ENCODE results near the gene HEYL. TPM values are rescaled to one million over a fixed set of nuclear protein-coding genes. Genes with fewer than 3 reads are reported as not detected.

Gene HEYL
- total and polyA plus RNA-seq, 2 of the 8 experiments (the other 6 are each of a cell fraction or from before 2014, with no cell fraction given), result 1.8 to 3.1 TPM

GRCh38 chr1:39646232-39647081 lies 7.0 kb upstream of the HEYL start:
- DNase-seq (ENCODE audit: low read depth in 1 of 2, low spot score in 2 of 2), result peak in 1 of 2 experiments; percentile 61
- H4K91ac ChIP-seq (replicated peaks; ENCODE audit: insufficient read length, low read length), result no peak overlapping the region
- no peak overlapping the region for H2BK20ac ChIP-seq (ENCODE audit: low read length)
- H3K9ac ChIP-seq (replicated peaks in 1 of 4; ENCODE audit: extremely low read depth in 1 of 4, low read depth in 3 of 4, low read length in 3 of 4), result no peak overlapping the region
- H3K56ac ChIP-seq (replicated peaks; ENCODE audit: insufficient read length, low read depth, low read length), result no peak overlapping the region
- no peak overlapping the region for H3K23ac ChIP-seq (ENCODE audit: insufficient read length)
- H4K20me1 ChIP-seq (replicated peaks in 1 of 2; ENCODE audit: control insufficient read depth in 1 of 2, insufficient read depth in 2 of 2, low read length in 2 of 2), result no peaks in the 10 kb centered on the region
- peak overlapping the region in 1 of 2 experiments; percentile 18; a peak in 2 of 4 replicates for H3K4me2 ChIP-seq (ENCODE audit: insufficient read depth in 1 of 2, low read depth in 2 of 2, low read length in 2 of 2)
- H3K79me2 ChIP-seq (ENCODE audit: control insufficient read depth in 1 of 2, insufficient read depth in 2 of 2, low read length in 2 of 2), result no peaks in the 10 kb centered on the region
- H4K5ac ChIP-seq (ENCODE audit: insufficient read length, low read depth, low read length), result no peak overlapping the region
- H2BK120ac ChIP-seq (replicated peaks; ENCODE audit: low read depth, low read length), result no peak overlapping the region
- H2AFZ ChIP-seq (ENCODE audit: low read length), result 0 out of 2 replicates have a peak overlapping the region, but pooled peaks have one; percentile 20
- H3K27me3 ChIP-seq (replicated peaks in 1 of 4; ENCODE audit: control insufficient read depth in 3 of 4, extremely low read depth in 1 of 4, insufficient read depth in 3 of 4, low read length in 3 of 4), result peaks cover 0 to 10% (median 1%) of the 10 kb centered on the region in 4 experiments; a peak in 2 of 7 replicates
- H2BK12ac ChIP-seq (ENCODE audit: low read depth, low read length), result peak overlapping the region; percentile 94
- H3K4ac ChIP-seq (replicated peaks; ENCODE audit: insufficient read length, low read depth, low read length), result peak overlapping the region; percentile 25
- H3K18ac ChIP-seq (ENCODE audit: extremely low read depth, low read length), result no peak overlapping the region
- H3K4me3 ChIP-seq (ENCODE audit: extremely low read depth in 1 of 4, insufficient read depth in 2 of 4, low read depth in 3 of 4, low read length in 4 of 4), result no peak overlapping the region
- H2BK15ac ChIP-seq (ENCODE audit: low read length), result peak overlapping the region; percentile 65; the same call in 1 of the 2 replicates
- H3K79me1 ChIP-seq (ENCODE audit: low read depth, low read length), result no peaks in the 10 kb centered on the region
- ChIA-PET POLR2A (ENCODE audit: partially characterized antibody) (interaction anchor here (0.7 to 2.2 kb wide), 10 partner anchors 8 to 239 kb away, joined by 3 to 11 read pairs (median 3); no protein-coding TSS in a partner anchor), CTCF (ENCODE audit: partially characterized antibody) (interaction anchor here (0.9 to 17.8 kb wide), 12 partner anchors 9 to 331 kb away, joined by 3 to 469 read pairs (median 6); partner anchors contain the start of gene HEYL)
- no peak overlapping the region for H3K27ac ChIP-seq (ENCODE audit: low read depth, low read length)
- 56% methylated on average over 12 of the region's 12 CpGs; no CpG with 5 or more reads in 1 of the 2 experiments for WGBS, 2 experiments (ENCODE audit: extremely low coverage in 1 of 2, insufficient coverage in 1 of 2, insufficient read length in 1 of 2, insufficient replicate concordance in 2 of 2, low coverage in 1 of 2, low lambda C conversion rate in 2 of 2, missing lambda C conversion rate in 1 of 2)
- H3K14ac ChIP-seq (ENCODE audit: insufficient read length), result no peak overlapping the region
- peak overlapping the region; percentile 83 for H4K8ac ChIP-seq (ENCODE audit: extremely low read depth, insufficient read depth, low read length)
- H2AK5ac ChIP-seq (ENCODE audit: low read depth, low read length), result no peak overlapping the region
- no peaks in the 10 kb centered on the region for H3K36me3 ChIP-seq (ENCODE audit: control insufficient read depth in 2 of 4, insufficient read depth in 4 of 4, low read length in 3 of 4)
- no peaks in the 10 kb centered on the region for H3K23me2 ChIP-seq (ENCODE audit: low read depth, low read length)
- H3K9me3 ChIP-seq (ENCODE audit: insufficient read depth in 2 of 2, low read depth in 1 of 2, low read length in 1 of 2), result no peaks in the 10 kb centered on the region
- peaks cover 0 to 6% (median 5%) of the 10 kb centered on the region in 4 experiments; a peak in 6 of 7 replicates for H3K4me1 ChIP-seq (replicated peaks in 1 of 4; ENCODE audit: control insufficient read depth in 3 of 4, insufficient read depth in 4 of 4, low read length in 3 of 4)
- no peak overlapping the region; the same call in 1 of the 2 replicates for H2BK5ac ChIP-seq (ENCODE audit: low read depth, low read length)
- FAIRE-seq, result no peak
- peak; percentile 66; the same call in 1 of the 2 replicates for TF ChIP-seq TEAD4 (IDR thresholded peaks at IDR 0.05; ENCODE audit: low read depth, low read length)
- TF ChIP-seq RXRA (IDR thresholded peaks at IDR 0.05; ENCODE audit: insufficient read depth, low read depth, low read length), result no peak
- no peak for TF ChIP-seq BRCA1 (IDR thresholded peaks at IDR 0.05; ENCODE audit: low read depth, low read length)
- peak; percentile 92 for TF ChIP-seq MAX (IDR thresholded peaks at IDR 0.05)
- TF ChIP-seq CTCF (IDR thresholded peaks at IDR 0.05; ENCODE audit: control extremely low read depth in 1 of 3, insufficient read depth in 1 of 3, low read depth in 1 of 3, low read length in 3 of 3), result peak in 2 of 3 experiments; percentile 36 to 39; a peak in 3 of 4 replicates
- no peak for TF ChIP-seq SIX5 (IDR thresholded peaks at IDR 0.05; ENCODE audit: low read depth, low read length)
- TF ChIP-seq, protein P1, sequence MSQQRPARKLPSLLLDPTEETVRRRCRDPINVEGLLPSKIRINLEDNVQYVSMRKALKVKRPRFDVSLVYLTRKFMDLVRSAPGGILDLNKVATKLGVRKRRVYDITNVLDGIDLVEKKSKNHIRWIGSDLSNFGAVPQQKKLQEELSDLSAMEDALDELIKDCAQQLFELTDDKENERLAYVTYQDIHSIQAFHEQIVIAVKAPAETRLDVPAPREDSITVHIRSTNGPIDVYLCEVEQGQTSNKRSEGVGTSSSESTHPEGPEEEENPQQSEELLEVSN (IDR thresholded peaks at IDR 0.05), result peak; percentile 60; the same call in 1 of the 2 replicates
